GM18517 (cell line): ENCODE results near the gene BBS9.

Experiments used
- ATAC-seq: cut with Tn5 transposase; IDR thresholded peaks from one replicate; pipeline ENCODE4 v1.9.1; 2021; ENCODE audit warnings: mild to moderate bottlenecking, moderate library complexity; ENCODE audit not compliant: unreplicated experiment

Gene BBS9

GRCh38 chr7:33534833-33535232 lies 405.5 kb downstream of the BBS9 start:
- ATAC-seq, result no peak

- no peak for ATAC-seq
These were observed 406.6 kb downstream of the BBS9 start for GRCh38 chr7:33535989-33536388.

GRCh38 chr7:33536398-33537103 lies 407.2 kb downstream of the BBS9 start:
- no peak for ATAC-seq

GRCh38 chr7:33537104-33537477 lies 407.7 kb downstream of the BBS9 start:
- no peak for ATAC-seq

- no peak for ATAC-seq
These were observed 409.8 kb downstream of the BBS9 start for GRCh38 chr7:33539198-33539597.

- no peak for ATAC-seq
These were observed 410.5 kb downstream of the BBS9 start for GRCh38 chr7:33539659-33540400.

GRCh38 chr7:33547880-33548279 lies 418.5 kb downstream of the BBS9 start:
- ATAC-seq, result no peak

- no peak for ATAC-seq
These were observed 421.0 kb downstream of the BBS9 start for GRCh38 chr7:33550363-33550762.

- ATAC-seq, result no peak
These were observed 421.6 kb downstream of the BBS9 start for GRCh38 chr7:33550979-33551378.

- ATAC-seq, result no peak
These were observed 424.7 kb downstream of the BBS9 start for GRCh38 chr7:33554046-33554445.

- ATAC-seq, result no peak
These were observed 425.2 kb downstream of the BBS9 start for GRCh38 chr7:33554576-33554975.

- no peak for ATAC-seq
These were observed 427.1 kb downstream of the BBS9 start for GRCh38 chr7:33556472-33556871.

GRCh38 chr7:33558549-33559323 lies 429.4 kb downstream of the BBS9 start:
- no peak for ATAC-seq

GRCh38 chr7:33559324-33559710 lies 430.0 kb downstream of the BBS9 start:
- no peak for ATAC-seq

GRCh38 chr7:33562996-33563395 lies 433.6 kb downstream of the BBS9 start:
- no peak for ATAC-seq

GRCh38 chr7:33563651-33564050 lies 434.3 kb downstream of the BBS9 start:
- ATAC-seq, result no peak

GRCh38 chr7:33578166-33578565 lies 448.8 kb downstream of the BBS9 start:
- no peak for ATAC-seq

- ATAC-seq, result no peak
These were observed 449.7 kb downstream of the BBS9 start for GRCh38 chr7:33578881-33579672.

- ATAC-seq, result no peak
These were observed 450.3 kb downstream of the BBS9 start for GRCh38 chr7:33579673-33579960.

- ATAC-seq, result no peak
These were observed 451.9 kb downstream of the BBS9 start for GRCh38 chr7:33581236-33581635.

- no peak for ATAC-seq
These were observed 452.7 kb downstream of the BBS9 start for GRCh38 chr7:33582104-33582503.
